Sigmoid colon (tissue), 7 donors: ENCODE data around the gene NUDT16L1. TPM values are rescaled to one million over a fixed set of nuclear protein-coding genes. Genes with fewer than 3 reads are reported as not detected.

ENCODE experiments used
- DNase-seq: peaks from one replicate; pipeline ENCODE4 v3.0.0-alpha.2; 2019
- H3K27ac ChIP-seq, 4 donors: fragments of 200-600 bp; sonication (generic); one replicate each; pipeline ENCODE4 v1.5.1; 2016 to 2019; ENCODE audit warnings: mild to moderate bottlenecking in 1 of 4
- H3K27me3 ChIP-seq, 3 donors: fragments of 200-600 bp; sonication (generic); one replicate each; pipeline ENCODE4 v1.5.1; 2019; ENCODE audit warnings: mild to moderate bottlenecking in 1 of 3
- H3K36me3 ChIP-seq, 4 donors: fragments of 200-600 bp; sonication (generic); one replicate each; pipeline ENCODE4 v1.5.1; 2016 to 2019
- H3K4me1 ChIP-seq, 4 donors: fragments of 200-600 bp; sonication (generic); one replicate each; pipeline ENCODE4 v1.5.1; 2017 to 2019
- H3K4me3 ChIP-seq, 4 donors: fragments of 200-600 bp; sonication (generic); one replicate each; pipeline ENCODE4 v1.5.1; 2017 to 2019; ENCODE audit warnings: mild to moderate bottlenecking in 2 of 4, moderate library complexity in 1 of 4
- H3K9me3 ChIP-seq, 4 donors: fragments of 200-600 bp in 3 of 4; sonication (generic) in 3 of 4; one replicate each; pipeline versions ENCODE4 v1.5.1 to v1.6.1; 2013 to 2019
- EP300 ChIP-seq, 4 donors: sonication (generic); formaldehyde crosslinking; IDR thresholded peaks; one replicate each; pipeline ENCODE4 v1.6.1; 2017; ENCODE audit warnings: antibody characterized with exemption in 4 of 4
- POLR2A ChIP-seq, 2 donors: fragments of 450-650 bp; IDR thresholded peaks; one replicate each; pipeline ENCODE4 v1.6.1; 2016; ENCODE audit warnings: antibody characterized with exemption in 2 of 2, mild to moderate bottlenecking in 2 of 2, moderate library complexity in 2 of 2
- POLR2AphosphoS5 ChIP-seq, 4 donors: sonication (generic); formaldehyde crosslinking; IDR thresholded peaks; one replicate each; pipeline ENCODE4 v1.6.1; 2017; ENCODE audit warnings: antibody characterized with exemption in 4 of 4
- WGBS, 2 donors: extraction: QIAGEN DNeasy Blood & Tissue Kit; methylation state at CpG; one replicate each; pipeline ENCODE4 v1.1.7; 2013; 5-methylcytosine and 5-hydroxymethylcytosine counted together
- intact Hi-C: fragments of 100-400 bp; cut with DNase I; formaldehyde crosslinking; loops from one replicate; pipeline ENCODE4 v1.15.1; 2023
- polyA plus RNA-seq, 3 donors: library from polyadenylated mRNA; stranded (reverse); fragments of 200-250 nt; gene quantifications; one replicate each; pipeline ENCODE4 v1.2.3, GENCODE V29; 2013
- total RNA-seq, 4 donors: library from RNA; depleted of rRNA; stranded (reverse); fragments of >200 nt; gene quantifications; one replicate each; pipeline ENCODE4 v1.1.0, GENCODE V29; 2016
- TF ChIP-seq, protein P1 (sequence below), 4 experiments: fragments of 450-650 bp in 3 of 4; fragments of 200-600 bp in 1 of 4; IDR thresholded peaks; one replicate each; pipeline ENCODE4 v1.5.1; 2016 to 2019; ENCODE audit warnings: antibody characterized with exemption in 4 of 4, mild to moderate bottlenecking in 3 of 4, moderate library complexity in 2 of 4
- donor health status: healthy with polysubstance abuse.
- donor health status: Bipolar disorder and iron deficiency.
- donor health status: healthy.

The NUDT16L1 gene
- total and polyA plus RNA-seq, 7 donors: 16.6 to 75.1 (median 21.8) TPM

DNA sequence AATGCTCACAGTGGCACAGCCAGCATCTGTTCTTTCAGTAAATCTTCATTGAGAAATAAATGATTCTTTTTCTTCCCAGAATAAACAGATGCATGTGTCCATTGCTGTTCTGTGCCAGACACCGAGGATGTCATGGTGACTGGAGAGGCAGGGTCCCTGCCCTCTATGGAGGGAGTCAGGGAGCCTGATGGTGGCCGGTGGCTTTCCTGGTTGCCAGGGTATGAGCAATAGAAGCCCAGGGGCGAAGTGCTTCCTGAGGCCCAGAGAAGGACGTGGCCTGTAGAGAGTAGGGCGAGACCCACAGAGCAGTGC is 29.9 kb upstream of the NUDT16L1 start:
- TF ChIP-seq EP300 (IDR thresholded peaks at IDR 0.05) (no peak), POLR2AphosphoS5 (IDR thresholded peaks at IDR 0.05) (no peak), POLR2A (IDR thresholded peaks at IDR 0.05) (no peak)
- TF ChIP-seq, protein P1, sequence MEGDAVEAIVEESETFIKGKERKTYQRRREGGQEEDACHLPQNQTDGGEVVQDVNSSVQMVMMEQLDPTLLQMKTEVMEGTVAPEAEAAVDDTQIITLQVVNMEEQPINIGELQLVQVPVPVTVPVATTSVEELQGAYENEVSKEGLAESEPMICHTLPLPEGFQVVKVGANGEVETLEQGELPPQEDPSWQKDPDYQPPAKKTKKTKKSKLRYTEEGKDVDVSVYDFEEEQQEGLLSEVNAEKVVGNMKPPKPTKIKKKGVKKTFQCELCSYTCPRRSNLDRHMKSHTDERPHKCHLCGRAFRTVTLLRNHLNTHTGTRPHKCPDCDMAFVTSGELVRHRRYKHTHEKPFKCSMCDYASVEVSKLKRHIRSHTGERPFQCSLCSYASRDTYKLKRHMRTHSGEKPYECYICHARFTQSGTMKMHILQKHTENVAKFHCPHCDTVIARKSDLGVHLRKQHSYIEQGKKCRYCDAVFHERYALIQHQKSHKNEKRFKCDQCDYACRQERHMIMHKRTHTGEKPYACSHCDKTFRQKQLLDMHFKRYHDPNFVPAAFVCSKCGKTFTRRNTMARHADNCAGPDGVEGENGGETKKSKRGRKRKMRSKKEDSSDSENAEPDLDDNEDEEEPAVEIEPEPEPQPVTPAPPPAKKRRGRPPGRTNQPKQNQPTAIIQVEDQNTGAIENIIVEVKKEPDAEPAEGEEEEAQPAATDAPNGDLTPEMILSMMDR (IDR thresholded peaks at IDR 0.05): no peak
- H3K36me3 ChIP-seq: peaks cover 21 to 63% (median 28%) of the 10 kb centered on the region in 4 donors

DNA sequence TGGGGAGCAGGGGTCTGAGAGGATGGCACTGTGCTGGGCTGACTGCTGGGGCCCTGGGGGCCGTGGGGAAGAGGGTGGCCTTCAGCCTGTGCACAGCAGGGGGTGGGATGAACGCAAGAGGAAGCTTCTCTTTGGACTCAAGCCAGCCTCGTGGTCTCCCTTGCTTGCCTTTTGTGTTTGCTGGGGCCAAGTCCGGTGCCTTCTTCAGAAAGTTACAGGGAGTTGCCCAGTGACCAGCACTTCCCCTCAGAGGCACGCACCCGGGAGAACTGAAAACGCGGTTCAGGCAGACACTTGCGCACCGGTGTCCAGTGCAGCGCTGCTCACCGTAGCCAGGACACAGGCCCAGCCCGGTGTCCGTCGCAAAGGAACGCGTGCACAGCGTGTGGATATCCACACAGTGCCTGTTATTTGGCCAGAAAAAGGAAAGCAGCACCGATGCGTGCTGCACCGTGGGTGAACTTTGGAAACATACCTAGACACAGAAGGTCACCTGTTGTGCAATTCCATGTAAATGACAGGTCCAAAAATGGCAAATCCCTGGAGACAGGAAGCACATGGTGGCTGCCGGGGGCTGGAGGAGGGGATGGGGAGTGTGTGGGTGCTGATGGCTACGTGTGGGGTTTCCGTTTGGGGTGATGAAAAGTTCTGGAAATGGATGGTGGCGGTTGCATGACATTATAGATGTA is 29.4 kb upstream of the NUDT16L1 start:
- WGBS, 2 donors: 61 to 69% methylated on average over 25 of the region's 25 CpGs
- intact Hi-C loops: no loop called here
- Histone ChIP-seq H3K4me1 (peaks cover 0 to 18% (median 16%) of the 10 kb centered on the region in 4 donors), H3K27ac (no peak overlapping the region), H3K4me3 (no peak overlapping the region), H3K36me3 (peaks cover 25 to 63% (median 29%) of the 10 kb centered on the region in 4 donors), H3K27me3 (no peaks in the 10 kb centered on the region), H3K9me3 (no peaks in the 10 kb centered on the region)
- peak; percentile 79 for DNase-seq
- TF ChIP-seq EP300 (IDR thresholded peaks at IDR 0.05): no peak

More for the DNA sequence above, 29.9 kb upstream of the NUDT16L1 start:
- H3K27me3 ChIP-seq: no peaks in the 10 kb centered on the region
- intact Hi-C loops: no loop called here
- H3K27ac ChIP-seq: no peak overlapping the region
- WGBS, 2 donors: 46 to 60% methylated on average over 5 of the region's 5 CpGs
- H3K9me3 ChIP-seq: no peaks in the 10 kb centered on the region
- no peak overlapping the region for H3K4me3 ChIP-seq
- peaks cover 0 to 18% (median 16%) of the 10 kb centered on the region in 4 donors for H3K4me1 ChIP-seq
- no peak for DNase-seq

DNA sequence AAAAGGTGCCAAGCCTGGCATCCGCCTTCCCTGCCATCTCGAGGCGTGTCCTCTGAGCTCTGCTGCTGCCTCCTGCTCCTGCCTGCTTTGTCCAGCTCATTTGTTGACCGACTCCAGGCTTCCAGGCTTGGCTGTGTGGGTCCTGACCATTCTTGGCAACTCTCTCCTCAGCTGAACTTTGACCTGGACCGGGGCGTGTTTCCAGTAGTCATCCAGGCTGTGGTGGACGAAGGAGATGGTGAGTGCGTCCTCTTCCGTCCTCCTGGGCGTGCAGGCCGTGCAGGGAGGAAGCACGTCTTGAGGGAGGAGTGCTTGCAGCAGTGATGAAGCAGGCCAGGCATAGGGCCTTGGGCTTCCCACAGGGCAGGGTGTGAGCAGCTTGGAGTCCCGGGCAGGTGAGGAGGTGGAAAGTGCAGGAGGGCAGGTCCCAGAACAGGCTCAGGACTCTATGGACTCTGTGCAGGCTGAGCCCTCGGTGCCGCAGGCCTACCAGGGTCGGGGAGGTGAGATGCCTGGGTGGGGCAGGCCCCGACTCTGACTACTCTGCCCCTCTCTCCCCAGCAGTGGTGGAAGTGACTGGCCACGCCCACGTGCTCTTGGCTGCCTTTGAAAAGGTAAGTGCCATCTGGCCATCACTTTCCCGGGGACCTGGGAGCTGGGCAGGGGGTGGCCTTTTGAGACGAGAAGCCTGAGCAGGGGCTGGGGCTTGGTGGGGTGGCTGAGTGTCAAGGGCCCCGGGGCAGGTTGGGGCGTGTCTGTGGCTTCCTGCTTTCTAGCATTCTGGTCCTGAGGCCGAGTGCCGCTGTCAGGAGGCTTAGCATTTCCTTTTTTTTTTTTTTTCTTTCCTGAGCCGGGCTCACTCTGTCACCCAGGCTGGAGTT is 28.6 kb upstream of the NUDT16L1 start:
- WGBS, 2 donors: 14 to 38% methylated on average over 26 of the region's 26 CpGs
- TF ChIP-seq, protein P1 (IDR thresholded peaks at IDR 0.05): no peak
- no peak for TF ChIP-seq EP300 (IDR thresholded peaks at IDR 0.05)
- no peak for TF ChIP-seq POLR2AphosphoS5 (IDR thresholded peaks at IDR 0.05)
- no peak for TF ChIP-seq POLR2A (IDR thresholded peaks at IDR 0.05)
- Histone ChIP-seq H3K4me1 (peaks cover 0 to 12% (median 11%) of the 10 kb centered on the region in 4 donors), H3K27ac (peak overlapping the region in 1 of 4 donors; percentile 1), H3K27me3 (no peaks in the 10 kb centered on the region), H3K36me3 (peaks cover 27 to 64% (median 31%) of the 10 kb centered on the region in 4 donors), H3K9me3 (no peaks in the 10 kb centered on the region), H3K4me3 (no peak overlapping the region)
- intact Hi-C loops: no loop called here
- DNase-seq: no peak

DNA sequence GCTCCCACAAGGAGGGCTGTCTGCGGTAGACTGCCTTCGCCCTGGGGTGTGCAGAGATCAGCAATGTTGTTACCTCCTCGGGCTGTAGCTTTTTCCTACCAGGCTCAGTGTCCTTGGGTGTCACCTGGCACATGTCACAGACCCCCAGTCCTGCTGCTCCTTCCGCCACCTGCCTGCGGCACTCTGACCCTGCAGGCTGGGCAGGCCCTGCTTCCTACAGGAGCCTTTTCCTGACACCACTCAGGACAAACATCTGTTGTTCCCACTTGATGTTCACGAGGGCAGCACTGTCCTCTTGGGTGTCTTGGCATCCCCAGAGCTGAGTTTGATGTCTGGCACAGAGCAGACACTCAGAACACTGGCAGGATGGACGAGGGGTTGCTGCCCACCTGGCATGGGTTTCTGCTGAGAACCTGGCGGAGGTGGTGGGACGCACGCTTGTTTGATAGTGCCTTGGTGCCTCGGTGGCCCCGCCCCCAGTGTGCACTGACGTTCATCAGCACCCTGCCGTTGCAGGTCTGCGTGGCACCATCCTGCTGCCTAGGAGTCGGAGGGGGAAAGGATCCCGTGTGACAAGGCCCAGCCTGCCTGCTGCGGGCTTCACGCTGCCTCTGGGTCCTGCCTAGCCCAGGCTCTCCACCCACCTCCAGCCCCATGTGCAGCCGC is 26.7 kb upstream of the NUDT16L1 start:
- WGBS, 2 donors: 92 to 94% methylated on average over 20 of the region's 20 CpGs
- Histone ChIP-seq H3K9me3 (no peaks in the 10 kb centered on the region), H3K36me3 (peaks cover 28 to 78% (median 44%) of the 10 kb centered on the region in 4 donors), H3K4me3 (no peak overlapping the region), H3K4me1 (peaks cover 0 to 4% (median 0%) of the 10 kb centered on the region in 4 donors), H3K27ac (no peak overlapping the region), H3K27me3 (no peaks in the 10 kb centered on the region)
- intact Hi-C loops: no loop called here
- TF ChIP-seq, protein P1 (IDR thresholded peaks at IDR 0.05): no peak
- TF ChIP-seq EP300 (IDR thresholded peaks at IDR 0.05): no peak
- no peak for DNase-seq
